SK-N-DZ (cell line): ENCODE data around the gene FGF4.
"Not testable (repeated sequence)": the region's sequence is repeated elsewhere in the genome, so short reads cannot be mapped to it uniquely, and the experiment has no call there.

Experiments used
- DNase-seq: peaks from one replicate; pipeline ENCODE4 v3.0.0-alpha.2; 2015; ENCODE audit warnings: low spot score

FGF4 gene

DNA sequence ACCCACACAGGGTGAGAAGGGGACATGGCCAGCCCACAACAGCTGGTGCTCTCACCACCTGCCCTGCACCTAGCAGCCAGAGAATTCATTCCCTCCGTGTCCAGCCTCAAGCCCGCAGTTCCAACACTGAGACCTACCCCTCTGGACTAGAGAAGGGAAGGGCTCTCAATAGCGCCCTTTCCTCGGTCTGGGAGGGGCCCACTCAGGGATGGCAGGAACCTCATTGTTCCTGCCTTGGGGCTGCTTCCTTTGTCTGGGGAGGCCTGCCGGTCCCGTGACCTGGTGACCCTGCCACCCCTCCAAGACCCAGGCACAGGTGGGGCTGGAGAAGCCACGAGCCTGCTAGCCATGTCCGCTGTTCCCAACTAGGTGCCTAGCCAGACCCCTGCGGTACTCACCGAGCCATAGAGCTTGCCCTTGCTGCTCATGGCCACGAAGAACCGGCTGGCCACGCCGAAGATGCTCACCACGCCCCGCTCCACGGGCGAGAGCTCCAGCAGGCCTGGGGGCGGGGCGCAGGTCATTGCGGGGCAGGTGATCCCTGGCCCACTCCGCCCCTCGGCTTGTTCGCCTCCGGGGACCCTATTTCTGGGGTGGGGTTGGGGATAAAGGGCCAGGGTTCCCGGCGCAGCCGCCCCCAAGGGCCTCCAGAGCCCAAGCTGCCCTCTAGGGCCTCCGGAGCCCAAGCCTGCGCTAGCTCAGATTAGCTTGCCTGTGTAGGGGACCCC, 1.4 kb downstream of the FGF4 start:
- DNase-seq, result no peak

DNA sequence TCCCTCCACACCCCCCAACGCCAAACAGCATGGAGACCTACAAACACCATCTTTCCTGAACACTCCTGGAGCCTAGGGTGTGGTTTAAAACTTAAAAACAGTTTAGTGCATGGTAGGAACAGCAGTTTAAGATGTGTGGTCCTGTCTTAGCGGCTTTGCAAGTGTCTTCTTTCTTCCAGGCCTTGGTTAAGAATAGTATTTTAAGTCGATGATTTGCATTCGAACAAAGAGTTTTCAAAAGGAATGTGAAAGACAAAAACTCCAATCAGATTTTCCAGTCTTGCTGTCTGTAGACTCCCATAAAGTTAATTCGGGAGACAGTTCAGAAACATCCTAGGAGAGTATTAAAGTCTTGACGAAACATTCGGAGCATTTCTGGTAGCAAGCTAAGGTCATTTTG, 3.7 kb downstream of the FGF4 start:
- no peak for DNase-seq

DNA sequence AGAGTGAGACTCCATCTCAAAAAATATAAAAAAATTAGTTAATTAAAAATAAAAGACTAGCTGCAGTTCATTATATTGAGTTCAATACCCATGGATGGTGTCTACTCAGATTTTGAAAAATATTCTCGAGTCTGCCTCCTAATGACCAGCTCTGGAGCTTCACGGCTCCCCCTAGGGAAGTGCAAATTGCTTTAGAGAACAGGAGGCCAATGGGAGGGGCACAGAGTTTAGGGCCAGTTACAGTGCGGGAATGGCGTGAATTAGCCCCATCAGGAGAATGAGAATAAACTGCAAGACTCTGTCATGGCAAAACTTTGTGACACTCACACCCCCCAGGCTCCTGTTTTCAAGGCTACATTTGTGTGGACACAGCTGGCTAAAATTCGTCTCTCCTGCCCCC, 4.6 kb downstream of the FGF4 start:
- no peak for DNase-seq

DNA sequence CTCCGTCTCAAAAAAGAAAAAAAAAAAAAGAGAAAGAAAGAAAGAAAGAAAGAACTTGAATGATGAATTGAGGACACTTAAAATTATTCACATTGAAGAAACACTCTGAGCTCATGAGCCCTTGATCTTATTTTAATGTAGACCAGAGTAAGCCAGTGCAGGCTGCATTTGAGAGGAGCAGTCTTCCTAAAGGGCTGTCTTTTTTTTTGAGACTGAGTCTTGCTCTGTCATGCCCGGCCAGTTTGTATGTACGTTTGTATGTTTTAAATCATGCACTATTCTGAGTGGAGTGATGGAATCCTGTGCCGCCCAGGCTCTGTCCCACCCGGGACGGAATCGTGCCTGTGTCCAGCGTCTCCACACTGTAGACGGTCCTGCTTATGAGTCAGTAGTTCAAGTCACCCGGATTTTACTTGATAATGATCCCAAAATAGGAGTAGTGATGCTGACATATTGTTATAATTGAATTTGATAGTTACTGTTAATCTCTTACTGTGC, 9.6 kb downstream of the FGF4 start:
- DNase-seq, result no peak

GRCh38 chr11:69764918-69765317, 10.2 kb downstream of the FGF4 start:
- DNase-seq, result not testable (repeated sequence)

GRCh38 chr11:69760319-69760718, 14.8 kb downstream of the FGF4 start:
- no peak for DNase-seq

GRCh38 chr11:69752890-69753289, 22.3 kb downstream of the FGF4 start:
- no peak for DNase-seq

DNA sequence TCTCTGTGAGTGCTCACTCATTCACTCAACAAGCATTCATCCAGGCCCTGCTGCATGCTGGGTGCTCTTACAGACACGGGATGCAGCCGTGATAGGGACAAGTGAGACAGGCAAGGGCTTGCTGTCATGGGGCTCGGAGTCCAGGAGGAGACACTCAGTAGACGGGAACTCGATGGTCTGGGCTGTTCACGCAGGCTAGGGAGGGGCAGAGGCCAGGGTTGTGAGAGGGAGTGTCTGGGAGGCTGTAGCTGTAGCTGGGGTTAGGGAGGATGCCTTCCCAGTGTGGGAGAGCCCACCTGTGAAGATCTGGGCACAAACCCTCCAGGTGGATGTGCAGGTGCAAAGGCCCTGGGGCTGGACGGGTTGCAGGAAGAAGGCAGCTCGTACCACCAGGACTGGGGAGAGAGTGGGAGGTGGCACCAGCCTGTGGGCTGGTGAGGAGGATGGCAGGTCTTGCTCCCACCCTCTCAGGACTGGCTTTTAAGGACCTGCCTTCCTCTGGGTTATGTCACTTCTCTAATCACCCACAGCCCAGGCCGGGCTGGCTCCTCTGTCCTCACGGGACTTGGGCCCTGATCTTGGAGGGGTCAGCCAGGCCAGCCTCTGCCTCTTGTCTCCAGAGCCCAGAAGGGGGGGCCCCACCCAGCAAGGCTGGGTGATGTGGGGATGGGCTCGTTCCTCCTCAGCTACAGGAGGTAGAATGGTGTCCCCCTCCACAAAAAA, 24.1 kb downstream of the FGF4 start:
- DNase-seq, result no peak

- no peak for DNase-seq
These were observed 24.9 kb downstream of the FGF4 start for GRCh38 chr11:69750108-69750850.

DNA sequence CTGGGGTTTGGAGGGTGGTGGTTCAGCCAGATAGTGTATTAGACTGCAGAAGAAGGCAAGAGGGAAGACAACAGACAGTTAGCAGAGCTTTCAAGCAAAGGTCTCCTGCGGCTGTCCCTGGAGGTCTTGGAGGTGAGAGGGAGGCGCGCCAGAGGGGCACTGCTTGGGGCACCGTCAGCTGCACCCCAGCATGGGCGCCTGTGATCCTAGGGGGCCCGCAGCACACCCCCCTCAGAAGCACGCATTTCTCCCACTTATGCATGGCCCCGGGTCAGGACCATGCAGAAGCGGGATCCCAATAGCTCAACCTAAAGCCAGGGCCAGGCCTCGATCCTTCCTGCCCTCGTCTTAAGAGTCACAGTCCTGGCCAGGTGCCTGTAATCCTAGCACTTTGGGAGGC, 26.5 kb downstream of the FGF4 start:
- no peak for DNase-seq

GRCh38 chr11:69746752-69747742, 28.1 kb downstream of the FGF4 start:
- DNase-seq, result no peak

DNA sequence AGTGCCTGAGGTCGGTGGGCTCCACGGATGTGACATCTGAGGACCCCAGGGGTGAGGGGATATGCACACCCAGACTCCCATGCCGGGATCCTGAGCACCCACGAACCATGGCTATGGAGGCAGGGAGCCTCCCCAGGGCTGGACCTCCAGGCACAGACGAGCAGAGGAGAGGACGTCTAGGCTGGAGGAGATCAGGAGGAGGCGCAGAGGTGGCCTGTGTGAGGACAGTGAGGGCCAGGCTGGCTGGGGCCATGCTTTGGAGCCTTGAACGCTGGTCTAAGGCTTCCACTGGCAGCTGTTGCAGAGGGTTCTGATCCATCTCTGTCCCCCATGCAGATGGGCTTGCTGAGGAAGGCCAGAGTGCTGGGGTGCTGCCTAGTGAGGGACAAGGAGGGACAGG, 29.0 kb downstream of the FGF4 start:
- no peak for DNase-seq

DNA sequence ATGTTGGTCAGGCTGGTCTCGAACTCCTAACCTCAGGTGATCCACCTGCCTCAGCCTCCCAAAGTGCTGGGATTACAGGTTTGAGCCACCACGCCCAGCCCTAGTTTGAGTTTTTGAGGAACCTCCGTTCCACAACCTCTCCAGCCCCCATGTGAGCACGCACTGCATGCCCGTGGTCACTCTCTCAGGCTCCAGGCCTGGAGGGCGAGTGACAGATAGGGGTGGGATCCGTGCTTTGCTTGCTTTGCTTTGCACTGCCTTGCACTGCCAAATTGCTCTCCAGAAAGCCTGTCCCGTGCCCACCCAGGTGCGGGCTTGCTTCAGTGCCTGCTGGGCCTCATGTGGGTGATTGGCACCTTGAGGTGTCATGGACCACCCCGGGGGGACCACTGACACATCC, 29.9 kb downstream of the FGF4 start:
- no peak for DNase-seq

DNA sequence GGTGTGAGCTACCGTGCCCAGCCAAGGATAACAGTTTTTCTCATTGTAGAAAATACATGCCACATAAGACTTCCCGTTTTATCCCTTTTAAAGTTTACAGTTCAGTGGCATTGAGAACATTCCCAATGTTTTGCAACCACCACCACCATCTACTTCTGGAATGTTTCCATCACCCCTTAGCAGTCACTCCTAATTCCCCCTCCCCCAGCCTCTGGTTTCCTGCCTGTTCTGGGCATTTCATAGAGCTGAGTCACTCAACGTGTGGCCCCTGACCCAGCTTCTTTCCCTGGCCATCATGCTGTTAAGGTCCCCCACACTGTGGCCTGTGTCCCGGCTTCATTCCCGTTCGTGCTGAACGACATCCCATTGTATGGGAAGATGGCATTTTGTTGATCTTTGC, 30.7 kb downstream of the FGF4 start:
- no peak for DNase-seq

DNA sequence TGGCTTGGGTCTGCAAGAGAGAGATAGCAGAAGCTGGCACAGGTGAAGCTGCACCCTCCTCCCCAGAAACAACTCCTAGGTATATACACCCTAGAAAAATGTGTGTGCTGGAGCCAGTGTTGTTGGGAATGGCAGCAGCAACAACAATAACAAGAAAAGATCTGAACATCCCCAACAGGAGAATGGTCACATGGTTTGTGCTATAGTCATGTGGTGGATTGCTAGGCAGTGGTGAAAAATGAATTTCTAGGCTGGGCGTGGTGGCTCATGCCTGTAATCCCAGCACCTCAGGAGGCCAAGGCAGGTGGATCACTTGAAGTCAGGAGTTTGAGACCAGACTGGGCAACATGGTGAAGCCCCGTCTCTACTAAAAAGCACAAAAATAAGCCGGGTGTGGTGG, 40.3 kb downstream of the FGF4 start:
- no peak for DNase-seq

DNA sequence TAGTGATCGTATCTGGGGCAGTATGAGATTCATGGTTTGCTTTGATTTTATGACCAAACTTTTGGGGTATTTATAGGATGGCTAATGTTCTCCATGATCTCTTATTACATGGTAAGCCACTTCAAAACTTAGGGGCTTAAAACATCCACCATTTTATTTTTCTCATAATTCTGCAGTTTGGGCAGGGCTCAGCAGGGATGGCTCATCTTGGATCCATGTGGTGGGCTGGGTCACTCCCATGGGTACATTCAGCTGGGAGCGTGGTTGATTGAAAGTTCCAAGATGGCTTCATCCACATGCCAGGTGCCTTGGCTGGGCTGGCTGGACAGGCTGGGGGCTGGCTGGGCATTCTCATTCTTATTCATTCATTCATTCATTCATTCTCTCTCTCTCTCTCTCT, 40.8 kb downstream of the FGF4 start:
- no peak for DNase-seq

GRCh38 chr11:69732910-69733309, 42.2 kb downstream of the FGF4 start:
- DNase-seq, result no peak

- DNase-seq, result no peak
These were observed 44.0 kb downstream of the FGF4 start for GRCh38 chr11:69731110-69731509.

- DNase-seq, result no peak
These were observed 44.6 kb downstream of the FGF4 start for GRCh38 chr11:69730500-69730899.

DNA sequence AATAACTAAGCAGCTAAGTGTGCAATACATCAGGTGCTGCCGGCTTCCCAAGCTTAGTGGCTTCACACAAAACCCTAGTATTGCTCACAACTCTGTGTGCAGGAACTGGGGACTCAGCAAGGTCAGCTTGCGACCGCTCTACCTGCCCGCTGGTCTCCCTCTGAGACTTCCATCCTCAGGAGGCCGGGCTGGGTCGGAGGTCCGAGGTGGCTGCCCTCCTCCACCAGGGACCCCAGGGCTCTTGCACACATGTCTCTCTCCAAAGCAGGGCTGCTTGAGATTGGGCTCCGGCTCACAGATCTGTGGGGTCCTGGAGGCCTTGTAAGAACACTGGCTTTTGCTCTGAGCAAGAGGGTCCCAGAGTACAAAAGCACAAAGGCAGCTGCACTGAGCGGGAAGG, 45.9 kb downstream of the FGF4 start:
- no peak for DNase-seq

GRCh38 chr11:69727266-69727665, 47.9 kb downstream of the FGF4 start:
- no peak for DNase-seq
